ENCODE measurements around the gene ZBTB8B. TPM values are rescaled to one million over a fixed set of nuclear protein-coding genes. Genes with fewer than 3 reads are reported as not detected.

The ZBTB8B gene
- 4.4 and 5.0 TPM in 2 replicates for polyA plus RNA-seq
- 12.9 and 14.2 TPM in 2 replicates for polyA minus RNA-seq

GRCh38 chr1:32464716-32465577 lies at the start of gene ZBTB8B:
Gene ZBTB8B (plus strand): TSS chr1:32465072. CDS start chr1:32470625, 5,553 bp downstream.
- Histone ChIP-seq H2AFZ (ENCODE audit: low read depth, low read length) (peak within 1 kb of the TSS; percentile 80), H3K79me2 (replicated peaks; ENCODE audit: insufficient read depth, low read length) (peaks cover 5% of the 10 kb centered on the region), H3K27me3 (ENCODE audit: insufficient read depth, low read depth, low read length) (no peaks in the 10 kb centered on the region), H4K20me1 (ENCODE audit: insufficient read depth) (no peaks in the 10 kb centered on the region), H3K27ac (ENCODE audit: low read length) (peak within 1 kb of the TSS; percentile 78), H3K9ac (ENCODE audit: low read length) (peak within 1 kb of the TSS; percentile 76), H3F3A (ENCODE audit: insufficient read depth, low read length, poor library complexity, severe bottlenecking) (no peaks in the 10 kb centered on the region), H3K36me3 (ENCODE audit: insufficient read depth, low read length) (no peaks in the 10 kb centered on the region), H3K4me3 (ENCODE audit: low read length) (peak within 1 kb of the TSS; percentile 96), H3K9me3 (ENCODE audit: low read length) (no peaks in the 10 kb centered on the region), H3K4me2 (ENCODE audit: low read length) (peak within 1 kb of the TSS; percentile 60), H3K9me2 (ENCODE audit: insufficient read depth, low read length) (no peaks in the 10 kb centered on the region)
- TF ChIP-seq SMC3 (conservative IDR thresholded peaks at IDR 0.05; ENCODE audit: poor library complexity) (no peak), CTCF (IDR thresholded peaks at IDR 0.05; ENCODE audit: poor library complexity, severe bottlenecking) (peak; percentile 20), EP300 (conservative IDR thresholded peaks at IDR 0.05; ENCODE audit: poor library complexity, severe bottlenecking) (no peak), POLR2AphosphoS5 (IDR thresholded peaks at IDR 0.05) (peak; percentile 60), MXI1 (conservative IDR thresholded peaks at IDR 0.05; ENCODE audit: poor library complexity, severe bottlenecking) (peak; percentile 56), EZH2 (IDR thresholded peaks at IDR 0.05; ENCODE audit: borderline replicate concordance, insufficient read depth, low read length, poor library complexity, severe bottlenecking) (no peak), TAF1 (IDR thresholded peaks at IDR 0.05; ENCODE audit: low read depth) (peak; percentile 78)

GRCh38 chr1:32421775-32422174 lies 43.1 kb upstream of the ZBTB8B start:
- Histone ChIP-seq H3K79me2 (replicated peaks; ENCODE audit: insufficient read depth, low read length) (no peaks in the 10 kb centered on the region), H3K27ac (ENCODE audit: low read length) (no peak overlapping the region), H3K9me3 (ENCODE audit: low read length) (no peaks in the 10 kb centered on the region), H3K9me2 (ENCODE audit: insufficient read depth, low read length) (no peaks in the 10 kb centered on the region), H4K20me1 (ENCODE audit: insufficient read depth) (no peaks in the 10 kb centered on the region), H2AFZ (ENCODE audit: low read depth, low read length) (no peak overlapping the region), H3K9ac (ENCODE audit: low read length) (no peak overlapping the region), H3F3A (ENCODE audit: insufficient read depth, low read length, poor library complexity, severe bottlenecking) (no peaks in the 10 kb centered on the region), H3K4me2 (ENCODE audit: low read length) (no peak overlapping the region), H3K36me3 (ENCODE audit: insufficient read depth, low read length) (no peaks in the 10 kb centered on the region), H3K27me3 (ENCODE audit: insufficient read depth, low read depth, low read length) (no peaks in the 10 kb centered on the region), H3K4me3 (ENCODE audit: low read length) (no peak overlapping the region)
- TF ChIP-seq REST (IDR thresholded peaks at IDR 0.05; ENCODE audit: borderline replicate concordance) (no peak), RAD21 (conservative IDR thresholded peaks at IDR 0.05) (no peak), TAF1 (IDR thresholded peaks at IDR 0.05; ENCODE audit: low read depth) (no peak), EP300 (conservative IDR thresholded peaks at IDR 0.05; ENCODE audit: poor library complexity, severe bottlenecking) (no peak), CTCF (IDR thresholded peaks at IDR 0.05; ENCODE audit: poor library complexity, severe bottlenecking) (no peak), MXI1 (conservative IDR thresholded peaks at IDR 0.05; ENCODE audit: poor library complexity, severe bottlenecking) (no peak), POLR2AphosphoS5 (IDR thresholded peaks at IDR 0.05) (no peak), EZH2 (IDR thresholded peaks at IDR 0.05; ENCODE audit: borderline replicate concordance, insufficient read depth, low read length, poor library complexity, severe bottlenecking) (no peak), SMC3 (conservative IDR thresholded peaks at IDR 0.05; ENCODE audit: poor library complexity) (no peak)

Measured in neural cell (in vitro differentiated cells).